Inferior parietal cortex (tissue), 1 donor: ENCODE results near the gene CEP164.

ENCODE experiments used
- DNase-seq: peaks from one replicate; pipeline ENCODE4 v3.0.0-alpha.2; 2016; ENCODE audit errors: extremely low spot score

Gene CEP164

DNA sequence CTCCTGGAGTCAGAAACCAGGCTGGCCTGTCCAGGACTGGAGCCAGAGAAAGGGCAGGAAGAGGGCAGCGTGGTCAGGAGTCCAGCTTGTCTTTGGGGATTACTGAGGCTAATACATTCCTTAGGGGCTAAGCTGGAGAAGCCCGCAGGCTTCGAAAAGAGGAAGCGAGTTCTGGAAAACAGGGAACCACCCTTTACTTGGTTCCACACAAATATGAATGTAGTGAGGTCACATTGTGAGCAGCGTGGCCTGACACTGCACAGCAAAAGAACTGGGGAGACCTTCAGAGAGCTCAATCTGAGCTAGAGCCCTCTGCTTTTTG, 132.3 kb downstream of the CEP164 start:
- no peak for DNase-seq

DNA sequence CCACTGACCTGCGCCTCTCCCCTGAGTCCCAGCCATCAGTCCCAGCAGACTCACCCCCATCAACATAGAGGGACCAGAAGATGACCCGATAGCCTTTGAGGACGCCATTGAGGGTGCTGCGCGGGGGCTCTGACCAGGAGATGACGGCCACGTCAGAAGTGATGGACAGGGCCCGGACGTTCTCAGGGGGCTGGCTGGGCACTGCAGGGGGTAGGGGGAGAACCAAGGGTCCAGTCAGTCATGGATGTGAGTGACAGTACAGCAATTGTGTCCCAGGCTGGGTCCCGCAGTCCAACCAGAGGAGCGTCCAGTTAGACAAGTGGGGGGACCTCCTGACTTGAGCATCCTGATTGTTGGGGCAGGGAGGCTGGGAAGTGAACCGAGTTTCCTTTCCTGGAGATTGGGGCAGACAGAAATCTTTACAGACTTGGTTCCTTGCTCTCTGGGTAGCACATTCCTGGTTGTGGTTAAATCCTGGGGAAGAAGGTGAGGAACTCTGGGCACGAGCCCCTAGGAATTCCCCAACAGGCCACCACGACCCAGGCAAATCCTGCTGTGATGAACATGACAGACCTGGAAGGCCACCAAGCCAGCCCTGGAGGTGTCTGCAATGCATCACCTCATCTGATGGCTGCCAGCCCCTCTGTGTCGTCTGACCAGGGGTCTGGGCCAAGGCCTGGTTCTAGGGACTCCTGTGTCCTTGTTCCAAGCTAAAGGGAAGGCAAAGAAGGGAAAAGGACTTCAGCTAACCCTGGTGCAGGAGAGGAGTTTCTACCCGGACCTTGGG, 133.9 kb downstream of the CEP164 start:
- no peak for DNase-seq

DNA sequence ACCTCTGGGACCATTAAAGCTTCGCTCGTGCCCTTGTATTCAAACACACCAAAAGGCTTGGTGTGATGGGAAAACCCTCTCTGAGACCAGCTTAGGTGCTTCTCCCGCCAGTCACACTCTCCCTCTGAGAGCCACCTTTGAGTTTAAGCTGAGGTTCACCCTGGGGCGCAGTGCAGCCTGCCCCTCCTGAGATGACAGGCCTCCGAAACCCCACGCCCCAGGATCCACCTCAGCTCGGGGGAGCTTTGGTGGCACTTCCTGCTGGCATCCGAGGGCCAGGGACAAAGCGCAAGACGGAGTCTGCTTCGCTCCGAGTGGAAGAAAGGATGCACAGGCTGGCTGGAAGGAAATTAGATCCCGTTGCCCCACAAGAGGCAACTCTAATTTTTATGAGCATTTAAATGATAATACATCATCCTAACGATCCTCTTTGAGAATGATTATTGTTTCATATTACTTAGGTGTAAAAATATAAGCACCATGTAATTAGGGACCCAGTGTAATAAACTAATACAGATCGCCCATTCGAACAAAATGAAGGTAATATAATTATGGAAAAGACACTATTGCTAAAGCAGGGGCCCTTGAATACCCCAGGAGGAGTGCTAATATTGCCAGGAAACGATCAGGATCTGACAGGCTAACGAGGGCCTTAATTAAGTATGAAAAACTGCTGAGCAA, 134.7 kb downstream of the CEP164 start:
- DNase-seq = no peak

DNA sequence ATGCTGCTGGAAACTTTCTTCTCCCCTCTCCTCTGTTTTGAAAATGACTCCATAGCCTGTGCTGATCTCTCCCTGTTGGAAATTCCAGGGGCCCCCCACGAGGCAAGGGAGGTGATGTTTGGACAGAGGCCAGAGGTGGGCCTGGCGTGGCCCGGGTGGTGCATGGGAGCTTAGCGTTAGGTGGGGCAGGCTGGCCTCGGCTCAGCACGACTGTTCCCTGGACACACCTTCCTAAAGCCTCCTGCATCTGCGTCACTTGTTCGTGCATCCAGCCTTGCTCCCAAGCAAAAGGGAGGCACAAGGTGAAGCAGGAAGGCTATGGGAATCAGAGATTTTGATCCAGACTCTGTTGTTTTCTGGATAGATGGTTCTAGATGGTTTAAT, 135.2 kb downstream of the CEP164 start:
- no peak for DNase-seq
